ENCODE data around the gene TMEM192.

GRCh38 chr4:165096776-165097175, 15.9 kb downstream of the TMEM192 start:
- TF ChIP-seq POLR2A (IDR thresholded peaks at IDR 0.05) (no peak), CTCF (IDR thresholded peaks at IDR 0.05) (peak in 2 of 4 experiments; percentile 6 to 46), POLR2AphosphoS5 (IDR thresholded peaks at IDR 0.05) (no peak)

Measured in sigmoid colon (tissue), 4 donors.